Stimulated activated CD8-positive, alpha-beta memory T cell treated with anti-CD3 and anti-CD28 coated beads, Interleukin-4, amount 100 ng/mL, for 1 hour (primary cell): ENCODE results near the gene NELL2.
"Not testable (repeated sequence)": the region's sequence is repeated elsewhere in the genome, so short reads cannot be mapped to it uniquely, and the experiment has no call there.

Source experiments
- DNase-seq, 2 donors: peaks; one replicate each; pipeline ENCODE4 v3.0.0-alpha.2; 2020; ENCODE audit warnings: low read depth in 2 of 2, low spot score in 1 of 2

NELL2 gene

DNA sequence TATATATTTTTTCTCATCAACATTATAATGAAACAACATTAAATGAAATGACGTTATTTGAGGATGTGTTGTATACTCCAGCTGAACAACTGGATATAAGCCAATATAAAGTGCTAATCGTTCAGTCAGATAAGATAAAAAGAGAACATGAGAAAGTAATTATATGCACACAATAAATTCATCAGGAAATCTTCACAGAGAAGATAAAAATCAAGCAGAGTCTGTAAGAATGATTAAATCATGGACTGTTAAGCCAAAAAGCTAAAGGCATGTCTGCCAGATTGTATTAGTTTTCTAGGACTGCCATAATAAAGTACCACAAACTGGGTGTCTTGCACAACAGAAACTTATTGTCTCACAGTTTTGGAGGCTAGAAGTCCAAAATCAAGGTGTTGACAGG, 178.6 kb downstream of the NELL2 start:
- DNase-seq: no peak

DNA sequence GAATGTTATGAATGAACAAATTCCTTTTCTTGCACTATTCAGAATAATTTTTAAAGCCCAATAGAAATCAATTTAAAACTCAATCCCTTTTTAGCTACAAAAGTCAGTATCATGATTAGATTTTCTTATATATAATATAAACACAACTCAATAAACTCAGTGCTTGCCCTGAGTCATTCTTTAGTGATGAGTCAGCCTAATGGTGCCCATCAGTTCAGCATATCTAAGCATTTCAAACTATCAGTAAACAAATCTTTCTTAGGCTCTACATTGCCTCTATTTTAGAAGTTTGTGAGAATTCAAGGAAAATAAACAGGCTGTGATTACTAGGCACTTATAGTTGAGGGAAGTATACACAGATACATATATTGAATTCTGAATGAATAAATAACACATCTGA, 179.6 kb downstream of the NELL2 start:
- DNase-seq: no peak

DNA sequence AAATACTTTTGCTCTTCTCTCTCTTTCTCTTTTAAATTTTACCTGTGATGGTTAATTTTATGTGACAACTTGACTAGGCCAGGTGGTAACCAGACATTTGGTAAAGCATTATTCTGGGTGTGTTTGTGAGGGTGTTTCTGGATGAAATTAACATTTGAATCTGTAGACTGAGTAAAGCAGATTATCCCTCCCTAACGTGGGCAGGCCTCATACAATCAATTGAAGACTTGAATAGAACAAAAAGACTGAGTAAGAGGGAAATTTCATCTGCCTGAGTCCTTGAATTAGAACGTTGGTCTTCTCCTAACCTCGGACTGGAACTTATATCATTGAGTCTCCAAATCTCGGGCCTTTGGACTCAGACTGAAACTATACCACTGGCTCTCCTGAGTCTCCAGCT, 182.1 kb downstream of the NELL2 start:
- DNase-seq: no peak

DNA sequence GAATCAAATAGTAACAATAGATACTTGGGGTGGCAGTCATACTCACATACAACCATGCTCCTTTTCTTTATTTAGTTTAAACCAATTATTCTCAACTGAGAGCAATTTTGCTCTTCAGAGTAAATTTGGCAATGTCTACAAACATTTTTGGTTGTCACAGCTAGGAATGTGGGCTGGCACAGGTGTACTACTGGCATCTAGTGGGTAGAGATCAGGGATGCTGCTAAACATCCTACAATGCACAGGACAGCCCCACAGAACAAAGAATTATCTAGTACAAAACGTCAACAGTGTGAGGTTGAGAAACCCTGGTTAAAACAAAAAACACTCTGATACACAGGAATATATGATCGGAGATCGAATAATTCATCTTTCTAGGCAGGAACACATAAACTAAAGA, 186.5 kb downstream of the NELL2 start:
- no peak for DNase-seq

DNA sequence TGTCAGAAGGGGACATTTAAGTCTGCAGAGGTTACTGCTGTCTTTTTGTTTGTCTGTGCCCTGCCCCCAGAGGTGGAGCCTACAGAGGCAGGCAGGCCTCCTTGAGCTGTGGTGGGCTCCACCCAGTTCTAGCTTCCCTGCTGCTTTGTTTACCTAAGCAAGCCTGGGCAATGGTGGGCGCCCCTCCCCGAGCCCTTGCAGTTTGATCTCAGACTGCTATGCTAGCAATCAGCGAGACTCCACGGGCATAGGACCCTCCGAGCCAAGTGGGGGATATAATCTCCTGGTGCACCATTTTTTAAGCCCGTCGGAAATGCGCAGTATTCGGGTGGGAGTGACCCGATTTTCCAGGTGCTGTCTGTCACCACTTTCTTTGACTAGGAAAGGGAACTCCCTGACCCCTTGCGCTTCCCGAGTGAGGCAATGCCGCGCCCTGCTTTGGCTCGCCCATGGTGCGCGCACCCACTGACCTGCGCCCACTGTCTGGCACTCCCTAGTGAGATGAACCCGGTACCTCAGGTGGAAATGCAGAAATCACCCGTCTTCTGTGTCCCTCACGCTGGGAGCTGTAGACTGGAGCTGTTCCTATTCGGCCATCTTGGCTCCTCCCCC, 189.2 kb downstream of the NELL2 start:
- DNase-seq: not testable (repeated sequence)

DNA sequence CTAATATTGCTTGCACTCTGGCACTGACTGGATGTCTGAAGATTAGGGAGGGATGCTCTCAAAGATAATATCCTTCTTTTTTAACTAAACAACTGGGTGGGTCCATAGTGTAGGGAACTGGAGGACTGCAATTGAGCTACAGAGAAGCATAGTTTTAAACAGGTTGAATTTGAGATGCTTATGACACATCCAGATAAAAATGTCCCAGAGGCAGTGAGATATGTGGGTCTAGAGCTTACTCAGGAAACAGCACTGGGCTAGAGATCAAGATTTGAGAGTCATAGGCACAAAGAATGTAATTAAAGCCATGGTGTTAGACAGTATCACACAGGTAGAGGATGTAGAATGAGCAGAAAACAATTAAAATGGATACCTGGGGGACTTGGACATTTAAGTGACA, 198.4 kb downstream of the NELL2 start:
- no peak for DNase-seq

DNA sequence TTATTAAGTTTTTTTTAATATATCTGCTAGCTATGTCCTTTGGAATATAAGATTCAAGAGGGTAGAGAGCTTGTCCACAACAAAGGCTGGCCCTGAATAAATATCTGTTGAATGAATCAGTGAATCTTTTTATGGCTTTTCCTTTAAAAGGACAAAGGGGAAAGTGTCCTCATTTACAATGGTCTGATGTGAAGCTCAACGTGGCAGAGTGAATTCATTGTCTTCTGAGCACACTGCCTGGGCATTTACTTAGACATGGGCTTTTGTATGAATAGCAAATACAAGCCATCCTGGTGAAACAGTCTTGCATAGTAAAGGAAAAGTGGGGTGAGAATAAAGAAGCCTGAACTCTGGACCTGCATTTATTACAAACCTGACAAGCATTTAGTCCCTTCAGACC, 201.2 kb downstream of the NELL2 start:
- DNase-seq: no peak

DNA sequence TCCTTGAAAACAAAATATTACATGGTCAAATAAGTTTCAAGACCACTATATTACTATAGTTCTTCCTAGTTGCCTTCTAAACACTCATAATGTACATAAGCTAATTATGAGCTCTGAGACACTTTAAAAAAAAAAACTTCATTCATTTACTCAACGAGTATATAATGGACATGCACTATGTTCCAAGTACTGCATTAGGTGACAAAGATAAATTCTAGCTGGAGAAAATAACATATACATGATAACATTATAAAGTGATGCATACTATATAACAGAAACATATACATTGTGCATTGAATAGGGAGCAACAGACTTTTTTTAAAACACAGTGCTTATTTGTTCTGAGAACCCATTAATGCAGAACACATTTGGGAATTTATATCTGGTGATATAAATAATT, 202.3 kb downstream of the NELL2 start:
- DNase-seq: no peak

DNA sequence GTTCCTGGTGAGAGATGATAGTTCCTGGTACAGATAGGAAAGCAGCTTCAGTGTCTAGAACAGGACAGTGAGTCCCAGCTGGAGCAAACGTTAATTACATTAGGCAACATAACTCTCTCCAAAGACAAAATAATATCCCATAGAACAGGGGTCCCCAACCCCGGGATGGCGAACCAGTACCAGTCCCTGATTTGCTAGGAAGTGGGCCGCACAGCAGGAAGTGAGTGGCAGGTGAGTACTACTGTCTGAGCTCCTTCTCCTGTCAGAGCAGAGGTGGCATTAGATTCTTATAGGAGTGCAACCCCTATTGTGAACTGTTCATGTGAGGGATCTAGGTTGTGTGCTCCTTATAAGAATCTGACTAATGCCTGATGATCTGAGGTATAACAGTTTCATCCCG, 204.1 kb downstream of the NELL2 start:
- no peak for DNase-seq

DNA sequence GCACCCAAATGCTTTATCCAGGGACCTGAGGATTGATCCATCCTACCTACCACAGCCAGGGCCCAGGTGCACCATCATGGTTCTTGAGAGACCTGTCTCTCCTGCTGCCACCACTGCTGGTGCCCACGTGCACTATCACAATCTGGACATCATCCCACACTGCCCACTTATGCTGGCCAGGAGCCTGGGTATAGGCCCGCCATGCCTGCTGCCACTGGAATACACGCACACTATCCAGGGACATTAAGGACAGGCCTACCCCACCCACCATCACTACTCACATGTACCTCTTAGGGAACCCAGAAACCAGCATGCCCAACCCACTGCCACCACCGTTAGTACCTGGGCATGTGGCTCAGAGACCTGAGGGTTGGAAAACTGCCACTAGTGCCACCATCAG, 207.7 kb downstream of the NELL2 start:
- DNase-seq: no peak

DNA sequence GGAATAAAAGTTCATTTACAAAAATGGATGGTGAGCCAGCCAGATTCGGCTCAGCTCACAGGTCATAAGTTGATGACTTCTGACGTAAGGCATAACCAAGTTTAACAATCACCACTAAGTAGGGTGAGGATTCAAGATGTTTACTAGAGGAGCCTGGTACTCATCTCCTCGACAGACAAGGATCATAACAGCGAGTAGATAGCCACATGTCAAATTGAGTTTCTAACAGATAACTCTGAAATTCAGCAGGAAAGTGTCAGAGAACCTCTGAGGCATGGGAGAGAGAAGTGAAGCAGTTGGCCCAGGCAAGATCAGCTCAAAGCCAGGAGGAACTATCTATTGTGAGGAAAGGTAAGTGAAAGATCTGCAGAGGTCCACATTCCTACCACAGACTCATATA, 208.7 kb downstream of the NELL2 start:
- no peak for DNase-seq

DNA sequence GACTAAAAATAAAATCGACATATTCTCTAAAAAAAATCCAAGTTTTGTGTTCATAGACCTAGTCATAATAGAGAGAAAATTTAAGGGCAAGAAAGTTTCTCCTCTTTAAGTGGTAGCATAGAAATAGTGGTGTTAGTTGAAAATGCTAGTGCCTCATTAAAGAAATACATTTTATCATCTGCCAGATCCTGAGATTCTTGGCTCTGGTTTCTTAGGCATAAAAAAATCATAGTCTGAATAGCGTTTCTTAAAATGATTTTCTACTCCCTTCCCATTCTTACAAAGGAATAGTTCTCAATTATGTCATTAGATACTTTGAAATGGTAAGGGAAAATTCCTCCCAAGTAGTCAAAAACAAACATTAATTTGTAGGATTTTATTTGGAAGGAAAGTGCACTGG, 212.8 kb downstream of the NELL2 start:
- DNase-seq: no peak

DNA sequence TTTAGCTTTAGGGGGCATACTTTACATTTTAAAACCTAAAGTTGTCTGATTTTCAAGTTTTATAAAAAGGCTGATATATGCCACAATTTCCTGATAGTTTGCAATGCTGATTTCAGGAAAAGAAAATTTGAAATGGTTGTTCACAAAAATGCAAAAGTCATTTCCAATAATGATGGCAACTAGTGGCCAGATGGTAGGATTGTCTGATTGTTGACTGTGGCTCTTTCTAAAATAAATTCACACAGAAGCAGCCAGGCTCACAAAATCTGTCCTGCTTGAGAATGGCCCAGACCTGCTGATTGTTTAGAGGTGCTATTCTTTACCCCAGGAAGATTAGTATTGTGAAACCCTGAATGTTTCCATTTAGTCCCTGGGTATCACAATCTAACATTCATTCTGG, 220.3 kb downstream of the NELL2 start:
- DNase-seq: no peak

DNA sequence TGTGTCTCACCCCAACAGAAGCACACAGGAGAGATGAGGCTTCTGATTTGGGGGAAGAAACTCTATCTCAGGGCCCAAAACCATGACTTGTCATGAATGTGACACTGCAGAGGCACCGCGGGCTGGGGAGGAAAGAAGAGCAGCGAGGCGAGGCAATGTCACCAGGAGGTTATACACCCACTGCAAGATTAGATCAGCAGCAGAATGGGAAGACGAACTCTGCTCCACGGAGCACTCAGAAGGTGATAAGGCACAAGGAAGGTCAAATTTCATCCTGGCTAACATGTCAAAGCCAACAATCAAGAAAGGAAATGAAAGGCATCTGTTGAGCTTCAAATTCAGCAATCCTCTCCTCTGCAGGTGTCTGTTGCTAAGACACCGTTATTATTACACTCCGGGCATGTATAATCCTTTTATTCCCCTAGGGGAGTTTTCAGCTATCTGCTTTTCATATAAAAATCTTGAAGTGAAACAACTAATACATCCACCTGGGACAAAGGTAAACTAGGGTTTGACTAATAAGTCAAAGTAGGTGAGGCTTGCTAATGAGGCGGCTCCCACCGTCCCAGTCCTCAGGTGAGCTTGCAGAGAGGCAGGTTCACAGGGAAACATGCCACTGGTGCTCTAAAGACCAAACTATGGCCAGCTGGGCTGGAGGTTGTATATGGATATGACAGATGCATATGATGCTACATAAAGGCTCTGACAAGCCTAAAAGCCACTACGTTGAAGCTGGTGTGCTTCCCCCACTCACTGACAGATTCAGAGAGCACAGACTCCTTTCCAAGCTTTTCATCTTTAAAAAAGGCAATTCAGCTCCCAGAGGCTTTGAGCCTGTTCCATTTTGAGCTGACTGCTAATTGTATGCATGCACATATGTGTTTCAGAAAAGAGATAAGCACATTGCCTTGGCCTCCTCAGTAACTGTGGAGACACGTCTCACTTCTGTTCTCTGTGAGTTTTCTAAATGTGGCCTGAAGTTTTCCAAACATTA, 221.2 kb downstream of the NELL2 start:
- no peak for DNase-seq

DNA sequence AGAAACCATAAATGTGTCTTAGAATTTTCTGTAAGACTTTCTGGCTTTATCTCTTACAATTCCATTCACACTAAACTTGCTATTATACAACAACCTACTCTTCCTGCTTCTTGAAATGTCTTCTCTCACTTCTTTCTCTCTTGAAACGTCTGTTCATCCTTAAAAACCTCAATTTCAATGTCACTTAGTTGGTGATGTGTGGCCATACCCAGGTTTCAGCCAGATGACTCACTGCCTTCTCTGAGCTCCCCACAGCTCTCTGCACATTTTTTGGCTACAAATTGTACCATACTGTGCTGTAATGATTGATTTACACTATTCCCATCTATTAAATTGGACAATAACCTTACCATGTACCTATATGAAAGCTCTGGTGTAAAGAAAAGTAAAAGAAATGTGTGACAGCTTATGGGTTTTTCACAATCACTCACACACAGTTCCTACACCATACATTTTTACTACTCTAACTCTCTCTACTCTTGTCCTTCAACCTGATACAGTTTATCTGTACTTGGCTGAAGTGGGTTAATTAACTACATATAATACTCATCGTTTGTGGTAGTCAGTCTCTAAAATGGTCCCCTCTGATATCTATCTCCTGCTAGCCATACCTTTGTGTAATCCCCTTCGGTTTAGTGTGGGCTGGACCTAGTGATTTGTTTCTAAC, 222.1 kb downstream of the NELL2 start:
- DNase-seq: no peak

DNA sequence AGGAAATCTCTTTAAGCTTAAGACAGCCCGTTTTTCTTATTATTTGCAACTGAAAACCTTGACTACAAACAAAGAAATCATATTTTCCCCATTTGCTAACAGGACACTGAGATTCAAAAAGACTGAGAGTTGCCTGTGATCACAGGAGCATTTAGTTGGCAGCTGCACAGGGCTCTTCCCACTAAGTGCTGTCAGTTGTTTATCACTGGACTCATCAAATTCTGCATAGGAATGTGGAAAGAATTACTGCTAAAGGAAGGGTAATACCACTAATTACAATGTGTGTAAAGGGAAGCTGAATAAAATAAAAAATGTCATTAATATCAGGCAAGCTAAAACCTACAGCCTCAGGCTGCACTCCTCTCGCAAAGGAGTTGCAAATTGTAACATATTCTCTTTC, 226.4 kb downstream of the NELL2 start:
- DNase-seq: no peak

DNA sequence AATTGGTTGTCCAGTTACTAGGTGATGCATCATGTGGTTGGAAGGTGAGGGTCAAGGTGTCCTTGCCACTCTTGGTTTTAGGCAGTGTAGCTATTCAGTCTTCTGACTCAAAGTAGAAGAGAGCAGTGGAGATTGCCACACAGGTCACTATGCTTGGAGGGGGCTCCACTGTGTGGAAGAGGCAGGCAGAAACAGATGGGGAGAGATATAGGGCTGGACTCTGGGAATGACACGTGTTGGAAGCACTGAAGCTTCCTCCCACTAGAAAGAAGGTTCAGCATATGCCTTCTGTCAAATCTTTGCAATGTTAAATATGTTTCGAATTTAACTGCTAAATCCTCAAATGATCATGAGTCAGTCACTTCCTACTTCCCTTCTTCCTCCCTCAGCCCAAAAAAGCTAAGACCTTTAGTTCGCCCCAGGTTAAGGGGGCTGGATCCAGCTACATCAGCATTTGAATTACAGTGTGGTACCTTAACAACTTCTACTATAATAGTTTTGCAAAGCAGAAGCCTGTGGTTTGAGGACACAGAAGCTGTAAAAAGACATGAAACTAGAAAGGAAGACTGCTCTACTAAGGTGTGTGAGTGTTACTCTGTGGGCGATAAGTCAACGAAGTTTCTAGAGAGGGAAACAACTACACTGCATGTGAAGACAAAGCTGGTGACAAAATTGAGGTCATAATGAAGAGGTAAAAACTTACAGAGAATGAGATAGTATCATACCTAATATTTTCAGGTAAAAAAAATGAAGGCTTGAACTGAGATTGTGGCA, 228.0 kb downstream of the NELL2 start:
- no peak for DNase-seq

DNA sequence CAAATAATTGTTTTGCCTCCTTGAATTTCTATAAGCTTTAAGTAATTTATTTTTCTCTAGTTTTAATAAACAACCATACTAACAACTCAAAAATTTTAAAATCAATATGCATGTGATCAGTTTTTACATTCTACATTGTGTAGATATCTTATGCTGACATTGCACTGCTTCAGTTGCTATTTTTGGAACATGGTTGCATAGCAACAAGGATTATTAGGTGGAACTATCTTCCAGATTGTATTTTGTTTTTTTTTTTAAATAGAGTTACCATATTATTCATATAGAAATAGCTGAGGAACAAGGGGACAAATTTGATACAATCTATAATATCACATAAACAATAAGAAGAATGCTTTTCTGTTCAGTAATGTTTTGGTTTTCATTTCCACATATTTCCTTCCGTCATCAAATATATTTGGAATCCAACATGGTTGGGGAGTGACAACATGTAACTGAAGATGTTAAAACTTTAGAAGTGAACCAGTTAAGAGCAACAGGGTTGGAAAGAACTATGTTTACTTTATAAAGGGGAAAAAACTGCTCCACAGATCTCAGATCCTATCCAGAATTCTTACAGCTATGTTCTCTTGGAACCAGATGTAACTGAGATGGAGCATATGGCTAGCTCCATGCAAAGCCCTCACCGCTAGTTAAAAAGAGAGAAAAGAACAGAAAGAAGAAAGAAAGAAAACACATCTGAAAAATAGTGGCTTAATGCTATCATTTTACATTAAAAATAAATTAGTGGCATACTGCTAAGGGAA, 235.5 kb downstream of the NELL2 start:
- DNase-seq: no peak

DNA sequence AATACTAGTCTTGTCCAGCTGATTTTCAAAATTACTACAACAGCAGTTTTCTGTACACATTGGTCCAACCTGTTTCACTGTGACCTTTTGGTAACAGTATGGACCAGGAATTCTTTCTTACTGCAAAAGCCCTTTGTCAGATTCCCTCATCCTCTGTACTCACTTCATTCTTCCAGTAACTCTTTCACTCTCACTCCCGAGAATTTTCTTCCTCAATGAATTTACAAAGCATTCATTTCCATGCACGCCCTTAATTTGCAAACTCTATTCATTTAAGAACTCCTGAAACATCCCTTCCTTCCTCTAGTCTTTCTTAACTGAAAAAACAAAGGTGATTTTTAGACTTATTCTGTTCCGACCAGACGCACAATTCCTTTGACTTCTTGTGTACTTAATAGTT, 238.2 kb downstream of the NELL2 start:
- DNase-seq: no peak

DNA sequence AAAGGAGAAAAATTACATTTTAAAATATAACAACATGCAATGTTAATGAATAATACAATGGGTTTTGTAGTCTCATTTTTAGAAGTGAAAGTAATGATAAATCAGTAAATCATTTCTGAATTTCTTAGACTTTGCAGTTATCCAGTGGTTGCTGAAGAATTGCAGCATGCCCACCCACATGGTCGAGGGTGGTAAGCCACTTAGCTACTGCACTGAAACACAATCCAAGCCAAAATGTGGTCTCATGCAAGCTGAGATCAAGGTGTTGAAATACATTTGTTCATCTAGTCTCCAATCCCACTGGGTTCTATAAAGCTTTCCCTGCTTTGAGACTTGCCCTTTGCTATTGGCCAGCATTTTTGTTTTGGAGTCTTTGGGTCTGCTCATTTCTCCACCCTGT, 247.9 kb downstream of the NELL2 start:
- no peak for DNase-seq
